Measurements from ENCODE around the gene TBX19. TPM values are rescaled to one million over a fixed set of nuclear protein-coding genes. Genes with fewer than 3 reads are reported as not detected.

TBX19 gene
- total and polyA plus RNA-seq, 2 of the 8 experiments (the other 6 are each of a cell fraction or from before 2014, with no cell fraction given), result 1.0 to 1.8 TPM

GRCh38 chr1:168320149-168320548 lies 39.5 kb downstream of the TBX19 start:
- no peaks in the 10 kb centered on the region for H3K36me3 ChIP-seq (ENCODE audit: control insufficient read depth in 2 of 4, insufficient read depth in 4 of 4, low read length in 3 of 4)
- no peak overlapping the region for H3K9ac ChIP-seq (replicated peaks in 1 of 4; ENCODE audit: extremely low read depth in 1 of 4, low read depth in 3 of 4, low read length in 3 of 4)
- no peak overlapping the region for H4K91ac ChIP-seq (replicated peaks; ENCODE audit: insufficient read length, low read length)
- no peak overlapping the region for H2BK120ac ChIP-seq (replicated peaks; ENCODE audit: low read depth, low read length)
- no peak overlapping the region for H3K4me2 ChIP-seq (ENCODE audit: insufficient read depth in 1 of 2, low read depth in 2 of 2, low read length in 2 of 2)
- H2AFZ ChIP-seq (ENCODE audit: low read length), result no peak overlapping the region
- H3K4me3 ChIP-seq (ENCODE audit: extremely low read depth in 1 of 4, insufficient read depth in 2 of 4, low read depth in 3 of 4, low read length in 4 of 4), result no peak overlapping the region
- H4K20me1 ChIP-seq (replicated peaks in 1 of 2; ENCODE audit: control insufficient read depth in 1 of 2, insufficient read depth in 2 of 2, low read length in 2 of 2), result no peaks in the 10 kb centered on the region
- ChIA-PET POLR2A (ENCODE audit: partially characterized antibody) (no interaction called here), CTCF (ENCODE audit: partially characterized antibody) (interaction anchor here (0.6 to 2.2 kb wide), 5 partner anchors 8 to 238 kb away, joined by 3 to 10 read pairs (median 3); no protein-coding TSS in a partner anchor)
- H3K4ac ChIP-seq (replicated peaks; ENCODE audit: insufficient read length, low read depth, low read length), result no peak overlapping the region
- H3K14ac ChIP-seq (ENCODE audit: insufficient read length), result no peak overlapping the region
- H2BK5ac ChIP-seq (ENCODE audit: low read depth, low read length), result no peak overlapping the region
- DNase-seq (ENCODE audit: low read depth in 1 of 2, low spot score in 2 of 2), result no peak
- no peak for FAIRE-seq
- H3K23me2 ChIP-seq (ENCODE audit: low read depth, low read length), result no peaks in the 10 kb centered on the region
- no peak overlapping the region for H3K27ac ChIP-seq (ENCODE audit: low read depth, low read length)
- no peak overlapping the region for H2BK12ac ChIP-seq (ENCODE audit: low read depth, low read length)
- no peaks in the 10 kb centered on the region for H3K27me3 ChIP-seq (replicated peaks in 1 of 4; ENCODE audit: control insufficient read depth in 3 of 4, extremely low read depth in 1 of 4, insufficient read depth in 3 of 4, low read length in 3 of 4)
- H3K79me1 ChIP-seq (ENCODE audit: low read depth, low read length), result no peaks in the 10 kb centered on the region
- H3K18ac ChIP-seq (ENCODE audit: extremely low read depth, low read length), result no peak overlapping the region
- no peak overlapping the region for H4K5ac ChIP-seq (ENCODE audit: insufficient read length, low read depth, low read length)
- no peak overlapping the region for H2AK5ac ChIP-seq (ENCODE audit: low read depth, low read length)
- no peak overlapping the region for H2BK15ac ChIP-seq (ENCODE audit: low read length)
- H3K4me1 ChIP-seq (replicated peaks in 1 of 4; ENCODE audit: control insufficient read depth in 3 of 4, insufficient read depth in 4 of 4, low read length in 3 of 4), result peaks cover 0 to 9% (median 1%) of the 10 kb centered on the region in 4 experiments; a peak in 3 of 7 replicates
- no peak overlapping the region for H3K23ac ChIP-seq (ENCODE audit: insufficient read length)
- no peaks in the 10 kb centered on the region; a peak in 1 of 4 replicates for H3K9me3 ChIP-seq (ENCODE audit: insufficient read depth in 2 of 2, low read depth in 1 of 2, low read length in 1 of 2)
- no peak overlapping the region for H2BK20ac ChIP-seq (ENCODE audit: low read length)
- WGBS, 2 experiments (ENCODE audit: extremely low coverage in 1 of 2, insufficient coverage in 1 of 2, insufficient read length in 1 of 2, insufficient replicate concordance in 2 of 2, low coverage in 1 of 2, low lambda C conversion rate in 2 of 2, missing lambda C conversion rate in 1 of 2), result 81% methylated on average over 1 of the region's 1 CpG; no CpG with 5 or more reads in 1 of the 2 experiments
- TF ChIP-seq NRF1 (IDR thresholded peaks at IDR 0.05; ENCODE audit: low read depth, low read length) (no peak), TEAD4 (IDR thresholded peaks at IDR 0.05; ENCODE audit: low read depth, low read length) (no peak), SP2 (IDR thresholded peaks at IDR 0.05; ENCODE audit: low read length) (no peak), SP1 (IDR thresholded peaks at IDR 0.05; ENCODE audit: low read depth, low read length) (no peak), RAD21 (IDR thresholded peaks at IDR 0.05 in 1 of 2, conservative IDR thresholded peaks at IDR 0.05 in 1 of 2; ENCODE audit: low read depth in 2 of 2, low read length in 2 of 2) (no peak), EP300 (IDR thresholded peaks at IDR 0.05; ENCODE audit: borderline replicate concordance in 1 of 2, low read depth in 2 of 2, low read length in 2 of 2) (no peak), SIRT6 (IDR thresholded peaks at IDR 0.05; ENCODE audit: low read length) (no peak), JUND (IDR thresholded peaks at IDR 0.05; ENCODE audit: low read length) (no peak)
- no peak overlapping the region for H4K8ac ChIP-seq (ENCODE audit: extremely low read depth, insufficient read depth, low read length)
- H3K56ac ChIP-seq (replicated peaks; ENCODE audit: insufficient read length, low read depth, low read length), result no peak overlapping the region
- no peaks in the 10 kb centered on the region for H3K79me2 ChIP-seq (ENCODE audit: control insufficient read depth in 1 of 2, insufficient read depth in 2 of 2, low read length in 2 of 2)

Data from H1 (cell line).